SU-DHL-6 (cell line): Measurements from ENCODE around the gene ASIC3.

ENCODE experiments used
- H2AFZ ChIP-seq: fragments of 200-600 bp; sonication (generic); 2 replicates; pipeline ENCODE4 v1.6.1; 2014; ENCODE audit warnings: low read depth, mild to moderate bottlenecking, moderate library complexity, mixed read lengths, antibody characterized with exemption, low read length; ENCODE audit not compliant: severe bottlenecking
- H3F3A ChIP-seq: fragments of 200-600 bp; shearing (Covaris generic); 2 replicates; pipeline ENCODE4 v1.6.0; 2016; ENCODE audit warnings: antibody characterized with exemption, mild to moderate bottlenecking; ENCODE audit not compliant: insufficient read depth
- H3K27ac ChIP-seq: fragments of 200-600 bp; sonication (generic); 2 replicates; pipeline ENCODE4 v1.5.1; 2016; ENCODE audit warnings: low read depth, mild to moderate bottlenecking, low read length, moderate library complexity, mixed read lengths
- H3K27me3 ChIP-seq: fragments of 200-600 bp; sonication (generic), shearing (Covaris generic); 2 replicates; pipeline ENCODE4 v1.6.0; 2014; ENCODE audit warnings: mild to moderate bottlenecking, low read length
- H3K36me3 ChIP-seq: fragments of 200-600 bp; sonication (generic); 2 replicates; pipeline ENCODE4 v1.6.1; 2014; ENCODE audit warnings: mild to moderate bottlenecking, low read length, mixed read lengths
- H3K4me2 ChIP-seq: fragments of 300-600, 200-600 bp; shearing (Covaris generic), sonication (generic); 2 replicates; pipeline ENCODE4 v1.6.0; 2014; ENCODE audit warnings: low read length, low read depth, mild to moderate bottlenecking; ENCODE audit not compliant: poor library complexity, severe bottlenecking
- H3K4me3 ChIP-seq: fragments of 200-600 bp; sonication (generic); 2 replicates; pipeline ENCODE4 v1.5.1; 2014; ENCODE audit warnings: antibody characterized with exemption, low read length, mild to moderate bottlenecking, mixed read lengths; ENCODE audit not compliant: insufficient read depth, poor library complexity, severe bottlenecking
- H3K79me2 ChIP-seq: fragments of 200-600 bp; sonication (generic); 2 replicates; pipeline ENCODE4 v1.6.1; 2014; ENCODE audit warnings: mild to moderate bottlenecking, low read length, moderate library complexity; ENCODE audit not compliant: insufficient read depth
- H3K9ac ChIP-seq: fragments of 200-600 bp; sonication (generic); 2 replicates; pipeline ENCODE4 v1.7.0; 2014; ENCODE audit warnings: mild to moderate bottlenecking, low read length
- H3K9me2 ChIP-seq: fragments of 200-600 bp; sonication (generic); replicated peaks from 2 replicates; pipeline ENCODE4 v1.6.1; 2014; ENCODE audit warnings: low read length; ENCODE audit not compliant: insufficient read depth
- H3K9me3 ChIP-seq: fragments of 200-600 bp; sonication (generic); 2 replicates; pipeline ENCODE4 v1.6.1; 2014; ENCODE audit warnings: low read length, mixed read lengths; ENCODE audit not compliant: insufficient read depth
- H4K20me1 ChIP-seq: fragments of 200-600 bp; sonication (generic); 2 replicates; pipeline ENCODE4 v1.6.1; 2014; ENCODE audit warnings: low read depth, mild to moderate bottlenecking, antibody characterized with exemption, low read length, moderate library complexity, mixed read lengths
- EZH2phosphoT487 ChIP-seq: fragments of 200-600 bp; sonication (generic), shearing (Covaris generic); conservative IDR thresholded peaks from 2 replicates; pipeline ENCODE4 v1.6.1; 2018; ENCODE audit warnings: mild to moderate bottlenecking, antibody characterized with exemption, low read length, moderate library complexity, mixed read lengths
- TF ChIP-seq, protein P1 (sequence below): fragments of 200-600 bp; sonication (generic); IDR thresholded peaks from one replicate; pipeline ENCODE4 v1.5.1; 2017; ENCODE audit warnings: antibody characterized with exemption, mild to moderate bottlenecking, low read length, moderate library complexity; ENCODE audit not compliant: insufficient read depth, poor library complexity, severe bottlenecking

ASIC3 gene

DNA sequence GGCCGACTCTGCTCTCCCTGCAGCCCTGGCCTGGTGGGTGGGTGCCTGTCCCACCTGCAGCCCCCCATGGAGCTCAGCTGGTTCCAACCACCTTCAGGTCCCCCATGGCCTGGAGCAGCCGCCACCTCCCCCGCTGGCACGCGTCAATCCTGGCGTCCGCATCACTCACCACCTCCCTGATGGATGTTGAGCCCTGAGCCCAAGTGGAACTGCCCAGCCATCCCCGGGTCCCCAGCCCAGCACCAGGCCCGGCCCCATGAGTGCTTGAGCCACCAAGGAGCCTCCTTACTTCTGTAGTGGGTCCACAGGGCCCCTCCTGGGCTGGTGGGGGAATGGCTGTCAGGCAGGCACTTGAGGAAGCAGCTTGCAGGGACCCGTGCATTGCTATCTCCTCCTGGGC lies 52.6 kb downstream of the ASIC3 start:
- TF ChIP-seq, protein P1, sequence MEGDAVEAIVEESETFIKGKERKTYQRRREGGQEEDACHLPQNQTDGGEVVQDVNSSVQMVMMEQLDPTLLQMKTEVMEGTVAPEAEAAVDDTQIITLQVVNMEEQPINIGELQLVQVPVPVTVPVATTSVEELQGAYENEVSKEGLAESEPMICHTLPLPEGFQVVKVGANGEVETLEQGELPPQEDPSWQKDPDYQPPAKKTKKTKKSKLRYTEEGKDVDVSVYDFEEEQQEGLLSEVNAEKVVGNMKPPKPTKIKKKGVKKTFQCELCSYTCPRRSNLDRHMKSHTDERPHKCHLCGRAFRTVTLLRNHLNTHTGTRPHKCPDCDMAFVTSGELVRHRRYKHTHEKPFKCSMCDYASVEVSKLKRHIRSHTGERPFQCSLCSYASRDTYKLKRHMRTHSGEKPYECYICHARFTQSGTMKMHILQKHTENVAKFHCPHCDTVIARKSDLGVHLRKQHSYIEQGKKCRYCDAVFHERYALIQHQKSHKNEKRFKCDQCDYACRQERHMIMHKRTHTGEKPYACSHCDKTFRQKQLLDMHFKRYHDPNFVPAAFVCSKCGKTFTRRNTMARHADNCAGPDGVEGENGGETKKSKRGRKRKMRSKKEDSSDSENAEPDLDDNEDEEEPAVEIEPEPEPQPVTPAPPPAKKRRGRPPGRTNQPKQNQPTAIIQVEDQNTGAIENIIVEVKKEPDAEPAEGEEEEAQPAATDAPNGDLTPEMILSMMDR = no peak
- TF ChIP-seq EZH2phosphoT487 = no peak
- H3K27me3 ChIP-seq = no peaks in the 10 kb centered on the region
- no peaks in the 10 kb centered on the region for H3F3A ChIP-seq
- H3K9me3 ChIP-seq = no peaks in the 10 kb centered on the region
- no peaks in the 10 kb centered on the region for H3K79me2 ChIP-seq
- no peak overlapping the region for H3K4me2 ChIP-seq
- no peak overlapping the region for H3K4me3 ChIP-seq
- no peaks in the 10 kb centered on the region for H4K20me1 ChIP-seq
- H3K9ac ChIP-seq = no peak overlapping the region
- no peaks in the 10 kb centered on the region for H3K9me2 ChIP-seq
- no peak overlapping the region for H3K27ac ChIP-seq
- no peaks in the 10 kb centered on the region for H3K36me3 ChIP-seq
- H2AFZ ChIP-seq = no peak overlapping the region

DNA sequence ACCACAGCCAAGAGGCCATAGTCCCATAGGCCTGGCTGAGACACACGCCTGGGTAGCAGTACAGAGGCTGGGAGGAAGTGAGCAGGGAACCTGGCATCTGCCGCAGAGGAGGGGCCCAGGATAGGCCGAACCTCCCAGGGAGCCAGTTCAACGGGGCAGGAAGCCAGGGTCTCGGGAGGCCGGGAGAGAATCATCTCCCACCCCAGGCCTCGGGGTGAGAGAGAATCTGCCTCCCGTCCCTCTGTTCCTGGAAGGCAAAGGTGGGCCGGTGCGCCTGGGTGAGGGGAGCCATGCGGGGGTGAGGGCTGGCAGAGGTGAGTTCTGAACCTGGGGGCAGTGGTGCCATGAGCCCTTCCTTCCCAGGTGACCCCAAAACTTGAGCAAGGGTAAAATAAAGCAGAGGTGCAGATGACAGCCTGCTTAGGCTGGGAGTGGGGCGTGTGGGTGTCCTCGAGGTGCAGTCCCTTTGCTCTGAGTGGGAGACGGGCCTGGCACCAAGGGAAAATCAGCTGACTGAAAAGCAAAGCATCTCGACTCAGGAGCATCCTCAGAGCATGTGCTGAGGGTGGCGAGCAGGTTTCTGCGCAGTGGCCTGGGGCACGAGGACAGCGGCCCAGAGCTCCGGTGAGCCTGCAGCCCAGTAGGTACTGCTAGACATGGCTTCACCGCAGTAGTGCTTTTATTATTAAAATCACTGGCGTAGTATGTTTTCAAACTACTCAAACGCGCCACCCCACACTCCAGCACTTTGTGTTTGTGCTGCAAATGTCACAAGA lies 53.5 kb downstream of the ASIC3 start:
- Histone ChIP-seq H3K9ac (no peak overlapping the region), H4K20me1 (no peaks in the 10 kb centered on the region), H2AFZ (no peak overlapping the region), H3K4me2 (no peak overlapping the region), H3K27ac (no peak overlapping the region), H3K27me3 (no peaks in the 10 kb centered on the region), H3F3A (no peaks in the 10 kb centered on the region), H3K9me2 (no peaks in the 10 kb centered on the region), H3K4me3 (no peak overlapping the region), H3K36me3 (no peaks in the 10 kb centered on the region), H3K79me2 (no peaks in the 10 kb centered on the region), H3K9me3 (no peaks in the 10 kb centered on the region)
- TF ChIP-seq, protein P1 = no peak
- TF ChIP-seq EZH2phosphoT487 = no peak
